Measurements from ENCODE around the gene DGCR6L.
"Not testable (repeated sequence)": the region's sequence is repeated elsewhere in the genome, so short reads cannot be mapped to it uniquely, and the experiment has no call there.

DNA sequence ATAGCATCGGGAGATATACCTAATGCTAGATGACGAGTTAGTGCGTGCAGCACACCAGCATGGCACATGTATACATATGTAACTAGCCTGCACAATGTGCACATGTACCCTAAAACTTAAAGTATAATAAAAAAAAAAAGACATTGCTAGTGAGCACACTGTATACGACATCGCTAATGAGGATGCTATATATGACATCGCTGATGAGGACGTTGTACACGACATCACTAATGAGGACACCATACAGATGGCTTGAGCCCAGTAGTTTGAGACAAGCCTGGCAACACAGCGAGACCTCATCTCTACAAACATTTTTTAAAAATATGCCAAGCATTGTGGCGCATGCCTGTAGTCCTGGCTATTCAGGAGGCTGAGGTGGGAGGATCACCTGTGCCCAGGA lies 42.5 kb upstream of the DGCR6L start:
- not testable (repeated sequence) for TF ChIP-seq POLR2AphosphoS5 (IDR thresholded peaks at IDR 0.05; ENCODE audit: low read depth, low read length); TAF1 (IDR thresholded peaks at IDR 0.05; ENCODE audit: borderline replicate concordance, low read depth, low read length); POLR2A (IDR thresholded peaks at IDR 0.05; ENCODE audit: low read depth, low read length)
